NCI-H2196 (cell line): ENCODE data around the gene LIPC.

Experiments
- DNase-seq: peaks from one replicate; lab custom pipeline; 2025; ENCODE audit not compliant: unreplicated experiment; lab: John Stamatoyannopoulos, UW

LIPC gene

GRCh38 chr15:58431221-58432149 lies at the start of gene LIPC:
Gene LIPC, plus strand, starts transcription at chr15:58431991. Its CDS starts 42 bp downstream, at chr15:58432033.
- DNase-seq = no peak

- no peak for DNase-seq
These were observed 47.9 kb upstream of the LIPC start for GRCh38 chr15:58383876-58384275.

- DNase-seq = no peak
These were observed 47.1 kb upstream of the LIPC start for GRCh38 chr15:58384667-58385066.

GRCh38 chr15:58386081-58386480 lies 45.7 kb upstream of the LIPC start:
- no peak for DNase-seq

GRCh38 chr15:58386641-58387040 lies 45.1 kb upstream of the LIPC start:
- DNase-seq = no peak

GRCh38 chr15:58387130-58387529 lies 44.7 kb upstream of the LIPC start:
- no peak for DNase-seq

- DNase-seq = no peak
These were observed 43.6 kb upstream of the LIPC start for GRCh38 chr15:58388211-58388610.

GRCh38 chr15:58390118-58390517 lies 41.7 kb upstream of the LIPC start:
- no peak for DNase-seq

- no peak for DNase-seq
These were observed 41.1 kb upstream of the LIPC start for GRCh38 chr15:58390655-58391054.

- DNase-seq = no peak
These were observed 40.7 kb upstream of the LIPC start for GRCh38 chr15:58391088-58391487.

- no peak for DNase-seq
These were observed 39.6 kb upstream of the LIPC start for GRCh38 chr15:58392141-58392540.

GRCh38 chr15:58392611-58393161 lies 39.1 kb upstream of the LIPC start:
- DNase-seq = no peak

GRCh38 chr15:58393241-58393662 lies 38.5 kb upstream of the LIPC start:
- no peak for DNase-seq

GRCh38 chr15:58396181-58396580 lies 35.6 kb upstream of the LIPC start:
- no peak for DNase-seq

GRCh38 chr15:58398071-58398470 lies 33.7 kb upstream of the LIPC start:
- no peak for DNase-seq

- no peak for DNase-seq
These were observed 33.1 kb upstream of the LIPC start for GRCh38 chr15:58398643-58399042.

- DNase-seq = no peak
These were observed 32.1 kb upstream of the LIPC start for GRCh38 chr15:58399739-58400138.

GRCh38 chr15:58401276-58401675 lies 30.5 kb upstream of the LIPC start:
- DNase-seq = no peak

- no peak for DNase-seq
These were observed 29.7 kb upstream of the LIPC start for GRCh38 chr15:58401991-58402649.

GRCh38 chr15:58403581-58403980 lies 28.2 kb upstream of the LIPC start:
- DNase-seq = no peak

- no peak for DNase-seq
These were observed 27.8 kb upstream of the LIPC start for GRCh38 chr15:58404020-58404419.

- DNase-seq = no peak
These were observed 27.1 kb upstream of the LIPC start for GRCh38 chr15:58404722-58405121.
